GM06990 (cell line): ENCODE data around the gene KLHL29.

Experiments used
- DNase-seq: peaks from one replicate; pipeline ENCODE4 v3.0.0-alpha.2; 2011; ENCODE audit not compliant: insufficient read length; ENCODE audit errors: extremely low read depth
- H3K27me3 ChIP-seq: replicated peaks from 2 replicates; pipeline ENCODE4 v1.6.0; 2011; ENCODE audit warnings: low read length; ENCODE audit not compliant: control insufficient read depth, insufficient read depth
- H3K36me3 ChIP-seq: 2 replicates; pipeline ENCODE4 v1.5.1; 2011; ENCODE audit warnings: low read length; ENCODE audit not compliant: control insufficient read depth, insufficient read depth
- H3K4me3 ChIP-seq: replicated peaks from 2 replicates; pipeline ENCODE4 v1.5.1; 2011; ENCODE audit warnings: low read depth, mild to moderate bottlenecking, control low read depth, low read length
- TF ChIP-seq, protein P1 (sequence below): IDR thresholded peaks from 2 replicates; pipeline ENCODE4 v1.5.1; 2011; ENCODE audit warnings: low read length, control low read depth, mild to moderate bottlenecking, inconsistent platforms; ENCODE audit not compliant: insufficient read depth, poor library complexity, severe bottlenecking

Gene KLHL29

DNA sequence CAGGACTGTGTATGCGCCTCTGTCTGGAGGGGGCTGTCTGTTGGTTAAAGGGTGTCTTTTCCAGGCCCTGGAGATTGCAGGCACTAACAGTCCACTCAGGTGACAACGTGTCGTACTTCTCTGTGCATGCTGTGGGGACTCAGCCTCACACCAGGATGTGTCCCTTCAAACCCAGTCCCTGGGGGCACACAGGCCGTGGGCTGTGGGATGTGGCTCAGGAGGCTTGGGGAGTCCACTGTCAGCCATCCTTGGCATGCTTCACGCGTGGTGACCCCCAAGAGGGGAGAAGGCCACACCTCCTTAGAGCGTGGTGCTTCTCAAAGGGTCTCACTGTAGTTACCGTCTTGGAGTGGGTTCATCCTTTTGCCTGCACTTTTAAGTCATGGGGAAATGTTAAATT, 127.8 kb downstream of the KLHL29 start:
- H3K27me3 ChIP-seq = no peaks in the 10 kb centered on the region
- no peaks in the 10 kb centered on the region for H3K36me3 ChIP-seq
- TF ChIP-seq, protein P1, sequence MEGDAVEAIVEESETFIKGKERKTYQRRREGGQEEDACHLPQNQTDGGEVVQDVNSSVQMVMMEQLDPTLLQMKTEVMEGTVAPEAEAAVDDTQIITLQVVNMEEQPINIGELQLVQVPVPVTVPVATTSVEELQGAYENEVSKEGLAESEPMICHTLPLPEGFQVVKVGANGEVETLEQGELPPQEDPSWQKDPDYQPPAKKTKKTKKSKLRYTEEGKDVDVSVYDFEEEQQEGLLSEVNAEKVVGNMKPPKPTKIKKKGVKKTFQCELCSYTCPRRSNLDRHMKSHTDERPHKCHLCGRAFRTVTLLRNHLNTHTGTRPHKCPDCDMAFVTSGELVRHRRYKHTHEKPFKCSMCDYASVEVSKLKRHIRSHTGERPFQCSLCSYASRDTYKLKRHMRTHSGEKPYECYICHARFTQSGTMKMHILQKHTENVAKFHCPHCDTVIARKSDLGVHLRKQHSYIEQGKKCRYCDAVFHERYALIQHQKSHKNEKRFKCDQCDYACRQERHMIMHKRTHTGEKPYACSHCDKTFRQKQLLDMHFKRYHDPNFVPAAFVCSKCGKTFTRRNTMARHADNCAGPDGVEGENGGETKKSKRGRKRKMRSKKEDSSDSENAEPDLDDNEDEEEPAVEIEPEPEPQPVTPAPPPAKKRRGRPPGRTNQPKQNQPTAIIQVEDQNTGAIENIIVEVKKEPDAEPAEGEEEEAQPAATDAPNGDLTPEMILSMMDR = no peak

DNA sequence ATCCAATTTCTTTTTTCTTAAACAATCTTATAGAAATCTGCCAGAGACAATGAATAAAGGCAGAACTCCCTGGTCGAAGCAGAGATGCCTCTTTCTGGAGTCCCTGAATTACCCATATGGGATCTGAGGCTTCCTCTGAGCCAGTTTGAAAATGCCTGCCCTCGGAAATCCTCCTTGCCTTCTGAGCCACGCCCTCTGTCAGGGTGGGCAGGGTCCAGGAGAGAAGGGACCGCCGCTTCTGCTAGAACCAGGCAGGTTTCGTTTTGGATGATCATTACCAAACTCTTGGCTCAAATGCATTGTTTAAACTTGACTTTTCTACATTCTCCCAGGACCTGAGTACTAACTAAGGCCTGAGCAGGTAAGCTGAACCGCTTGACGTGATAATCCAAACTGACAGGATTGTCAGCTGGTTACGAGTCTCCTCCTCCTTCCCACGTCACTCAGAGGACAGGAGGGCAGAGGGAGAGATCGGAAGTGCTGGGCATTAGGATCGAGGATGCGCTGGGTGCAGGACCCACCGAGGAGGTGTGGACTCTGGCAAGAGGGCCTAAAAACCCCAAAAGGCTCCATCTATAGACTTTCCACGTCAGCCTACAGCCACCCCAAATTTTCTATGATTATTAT, 128.4 kb downstream of the KLHL29 start:
- Histone ChIP-seq H3K36me3 (no peaks in the 10 kb centered on the region), H3K27me3 (no peaks in the 10 kb centered on the region), H3K4me3 (no peak overlapping the region)
- no peak for DNase-seq
- TF ChIP-seq, protein P1 = no peak

More for the DNA sequence above, 127.8 kb downstream of the KLHL29 start:
- DNase-seq = no peak
- no peak overlapping the region for H3K4me3 ChIP-seq

DNA sequence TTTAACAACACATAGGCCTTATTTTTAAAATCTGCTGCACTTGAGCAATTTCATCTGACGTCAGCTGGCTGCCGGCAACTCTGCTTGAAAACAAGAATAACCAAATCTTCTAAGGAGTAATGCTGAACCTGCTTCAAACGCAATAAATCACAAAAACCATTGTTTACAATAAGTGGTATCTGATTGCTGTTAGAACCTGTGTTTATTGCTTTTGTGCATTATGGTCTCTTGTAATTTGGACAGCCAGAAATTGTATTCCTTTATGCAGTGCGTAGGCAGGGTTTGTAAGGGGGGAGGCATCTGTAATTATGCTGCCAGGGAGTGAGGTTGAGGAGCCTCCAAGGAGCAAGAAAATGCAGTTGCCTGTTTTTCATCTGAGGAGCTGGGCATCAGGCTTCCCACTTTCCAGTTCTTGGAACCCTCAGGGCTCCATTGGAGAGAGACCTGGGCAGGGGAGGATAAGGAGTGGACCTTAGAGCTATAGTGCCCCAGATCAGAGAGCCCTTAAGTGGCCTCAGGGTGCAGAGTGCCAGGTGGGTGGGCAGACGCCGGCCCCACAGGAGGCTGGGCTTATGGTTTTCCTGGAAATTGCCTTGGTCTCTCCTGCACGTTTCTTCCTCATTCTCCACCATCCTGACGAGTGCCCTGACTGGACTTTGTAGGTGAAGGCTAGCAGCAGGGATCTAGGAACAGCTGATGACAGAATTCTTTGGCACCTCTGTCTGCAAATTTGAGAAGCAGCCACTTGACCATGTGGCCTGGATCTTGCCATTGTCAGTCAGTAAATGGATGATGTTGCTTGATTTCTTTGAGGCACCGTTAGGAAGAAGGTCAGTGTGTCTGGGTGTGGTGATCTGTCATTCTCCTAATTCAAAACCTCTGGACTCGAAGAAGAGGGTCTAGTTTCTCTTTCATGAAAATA, 129.2 kb downstream of the KLHL29 start:
- no peak for DNase-seq
- TF ChIP-seq, protein P1 = no peak
- Histone ChIP-seq H3K27me3 (no peaks in the 10 kb centered on the region), H3K36me3 (no peaks in the 10 kb centered on the region), H3K4me3 (no peak overlapping the region)

DNA sequence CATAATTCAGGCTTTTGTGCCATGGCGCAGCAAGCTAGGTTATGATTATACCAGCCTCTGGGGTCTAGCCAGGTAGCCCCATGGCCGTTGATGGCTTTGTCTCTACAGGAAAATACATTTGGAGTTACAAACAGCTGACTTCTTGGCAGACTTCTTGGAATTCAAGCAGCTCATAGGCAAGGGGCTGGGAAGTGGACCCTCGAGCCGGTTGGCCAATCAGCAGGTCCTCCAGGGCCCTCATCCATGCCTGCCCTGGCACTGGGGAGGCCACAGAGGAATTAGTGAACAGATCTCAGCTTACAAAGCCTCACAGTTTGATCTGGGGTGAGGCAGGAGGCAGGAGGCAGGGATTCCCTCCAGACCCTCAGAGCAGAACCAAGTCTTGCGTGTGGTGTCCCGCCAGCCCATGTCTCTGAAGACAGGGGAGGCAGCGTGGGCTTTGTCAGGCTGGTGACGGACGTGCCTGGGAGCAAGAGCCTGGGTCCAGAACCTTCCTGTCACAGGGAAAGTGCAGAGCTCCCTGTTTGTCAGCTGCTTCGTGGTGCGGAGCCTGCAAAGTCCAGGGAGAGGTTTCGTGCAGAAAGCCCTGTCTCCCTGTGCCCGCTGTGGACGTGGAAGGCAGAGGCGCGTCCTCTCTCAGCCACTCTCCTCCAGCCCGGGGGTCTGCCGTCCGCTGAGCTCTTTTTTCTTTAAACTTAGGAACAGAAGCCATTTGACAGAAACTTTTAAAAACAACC, 131.7 kb downstream of the KLHL29 start:
- Histone ChIP-seq H3K36me3 (no peaks in the 10 kb centered on the region), H3K27me3 (no peaks in the 10 kb centered on the region), H3K4me3 (no peak overlapping the region)
- TF ChIP-seq, protein P1 = no peak
- DNase-seq = no peak

DNA sequence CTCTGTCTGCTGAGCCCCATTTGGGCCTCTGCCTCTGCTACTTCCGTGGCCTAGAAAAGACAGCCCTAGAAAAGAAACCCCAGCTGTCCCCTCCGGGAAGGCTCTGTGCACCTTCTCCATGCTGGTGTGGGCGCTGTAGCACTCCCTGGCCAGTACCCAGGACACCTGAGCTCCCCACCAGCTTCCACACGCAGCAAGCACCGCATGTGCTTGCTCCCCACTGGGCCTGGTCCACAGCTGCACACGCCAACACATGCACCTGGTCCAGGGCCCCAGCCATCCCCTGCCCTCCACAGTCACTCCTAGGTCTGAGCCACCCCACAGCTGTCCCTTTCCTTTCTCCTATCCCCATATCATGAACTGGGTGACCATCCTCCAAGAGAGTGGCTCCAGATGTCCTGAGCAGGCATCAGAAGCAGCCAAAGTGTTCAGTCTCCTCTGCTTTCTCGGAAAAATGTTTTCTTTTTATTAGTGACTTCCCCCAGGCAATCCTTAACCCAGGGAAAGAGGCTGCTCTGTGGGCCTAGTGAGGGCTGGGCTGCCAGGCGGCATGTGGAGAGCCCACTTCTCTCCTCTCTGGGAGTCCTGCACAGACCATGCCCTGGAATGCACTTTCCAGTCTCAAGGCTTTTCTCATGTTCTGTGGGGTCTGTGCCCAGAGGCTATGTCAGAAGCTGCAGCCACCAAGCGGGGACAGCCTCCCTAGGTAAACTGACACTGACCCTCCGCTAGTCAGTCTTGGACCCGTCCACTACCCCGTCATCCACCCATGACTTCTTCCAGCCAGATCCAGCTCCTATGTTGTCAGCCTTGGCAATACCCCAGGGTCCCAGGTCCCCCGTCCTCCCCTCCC, 133.7 kb downstream of the KLHL29 start:
- Histone ChIP-seq H3K36me3 (no peaks in the 10 kb centered on the region), H3K27me3 (no peaks in the 10 kb centered on the region), H3K4me3 (no peak overlapping the region)
- no peak for DNase-seq
- TF ChIP-seq, protein P1 = no peak
